KOPT-K1 (cell line): ENCODE data around the gene GLTPD2.
A peak's percentile ranks its signal among the peaks of the same experiment; 100 is the strongest.

Source experiments
- H3K27ac ChIP-seq: fragments of 200-600 bp; sonication (generic); 2 replicates; pipeline ENCODE4 v1.5.1; 2016; ENCODE audit warnings: antibody characterized with exemption, mild to moderate bottlenecking, low read depth, low read length; ENCODE audit not compliant: poor library complexity, severe bottlenecking
- H3K36me3 ChIP-seq: fragments of 200-600 bp; sonication (generic); 2 replicates; pipeline ENCODE4 v1.5.1; 2017; ENCODE audit warnings: antibody characterized with exemption, mild to moderate bottlenecking, low read length, moderate library complexity; ENCODE audit not compliant: insufficient read depth
- H3K9me3 ChIP-seq: fragments of 200-600 bp; sonication (generic); 2 replicates; pipeline ENCODE4 v1.5.1; 2017; ENCODE audit warnings: antibody characterized with exemption, low read length, mild to moderate bottlenecking; ENCODE audit not compliant: insufficient read depth, poor library complexity, severe bottlenecking

The GLTPD2 gene

GRCh38 chr17:4788159-4788806, 481 bp upstream of the GLTPD2 start:
- no peaks in the 10 kb centered on the region for H3K9me3 ChIP-seq
- H3K36me3 ChIP-seq, result no peaks in the 10 kb centered on the region
- H3K27ac ChIP-seq, result no peak overlapping the region

- no peak overlapping the region for H3K27ac ChIP-seq
These were observed 862 bp downstream of the GLTPD2 start for GRCh38 chr17:4789701-4789950.

GRCh38 chr17:4789951-4790704, 1.4 kb downstream of the GLTPD2 start:
- H3K9me3 ChIP-seq, result no peaks in the 10 kb centered on the region
- no peak overlapping the region for H3K27ac ChIP-seq
- H3K36me3 ChIP-seq, result no peaks in the 10 kb centered on the region

More at GRCh38 chr17:4789701-4789950, 862 bp downstream of the GLTPD2 start:
- Histone ChIP-seq H3K36me3 (no peaks in the 10 kb centered on the region), H3K9me3 (no peaks in the 10 kb centered on the region)

GRCh38 chr17:4790705-4791088, 1.9 kb downstream of the GLTPD2 start:
- no peaks in the 10 kb centered on the region for H3K9me3 ChIP-seq
- H3K27ac ChIP-seq, result no peak overlapping the region

DNA sequence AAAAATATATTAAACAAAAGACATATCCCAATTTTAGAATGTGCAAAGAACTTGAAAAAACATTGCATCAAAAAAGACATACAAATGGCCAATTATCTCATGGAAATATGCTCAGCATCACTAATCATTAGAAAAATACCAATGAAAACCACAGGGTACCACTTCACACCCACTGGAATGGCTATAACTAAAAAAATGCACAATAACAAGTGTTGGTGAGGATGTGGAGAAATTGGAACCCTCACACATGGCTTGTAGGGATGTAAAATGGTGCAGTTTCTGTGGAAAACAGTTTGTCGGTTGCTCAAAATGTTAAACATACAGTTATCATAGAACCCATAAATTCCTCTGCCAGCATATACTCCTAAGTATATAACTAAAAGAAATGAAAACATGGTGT, 6.4 kb downstream of the GLTPD2 start:
- H3K9me3 ChIP-seq, result no peaks in the 10 kb centered on the region
- no peak overlapping the region for H3K27ac ChIP-seq
- H3K36me3 ChIP-seq, result peaks cover 20% of the 10 kb centered on the region

More at GRCh38 chr17:4790705-4791088, 1.9 kb downstream of the GLTPD2 start:
- no peaks in the 10 kb centered on the region for H3K36me3 ChIP-seq

GRCh38 chr17:4796552-4796920, 7.8 kb downstream of the GLTPD2 start:
- no peaks in the 10 kb centered on the region for H3K9me3 ChIP-seq
- peak overlapping the region; percentile 77 for H3K27ac ChIP-seq
- peaks cover 20% of the 10 kb centered on the region for H3K36me3 ChIP-seq

- Histone ChIP-seq H3K9me3 (no peaks in the 10 kb centered on the region), H3K36me3 (peaks cover 20% of the 10 kb centered on the region), H3K27ac (no peak overlapping the region)
These were observed 11.9 kb downstream of the GLTPD2 start for GRCh38 chr17:4800462-4801196.

GRCh38 chr17:4802228-4802627, 13.5 kb downstream of the GLTPD2 start, which contains the start of gene C17orf114:
TSS of gene C17orf114 (minus strand) at chr17:4802328.
- H3K36me3 ChIP-seq, result peaks cover 20% of the 10 kb centered on the region
- no peak within 1 kb of the TSS for H3K27ac ChIP-seq
- H3K9me3 ChIP-seq, result no peaks in the 10 kb centered on the region

GRCh38 chr17:4806456-4806776, 17.7 kb downstream of the GLTPD2 start:
- no peaks in the 10 kb centered on the region for H3K9me3 ChIP-seq
- H3K27ac ChIP-seq, result peak overlapping the region; percentile 31
- H3K36me3 ChIP-seq, result no peaks in the 10 kb centered on the region

- Histone ChIP-seq H3K27ac (peak within 1 kb of the TSS; percentile 31), H3K9me3 (no peaks in the 10 kb centered on the region)
These were observed 18.2 kb downstream of the GLTPD2 start, which contains the start of gene PLD2 for GRCh38 chr17:4806777-4807604. TSS of gene PLD2 (plus strand) at chr17:4807152. CDS start at chr17:4807773, 621 bp downstream.

DNA sequence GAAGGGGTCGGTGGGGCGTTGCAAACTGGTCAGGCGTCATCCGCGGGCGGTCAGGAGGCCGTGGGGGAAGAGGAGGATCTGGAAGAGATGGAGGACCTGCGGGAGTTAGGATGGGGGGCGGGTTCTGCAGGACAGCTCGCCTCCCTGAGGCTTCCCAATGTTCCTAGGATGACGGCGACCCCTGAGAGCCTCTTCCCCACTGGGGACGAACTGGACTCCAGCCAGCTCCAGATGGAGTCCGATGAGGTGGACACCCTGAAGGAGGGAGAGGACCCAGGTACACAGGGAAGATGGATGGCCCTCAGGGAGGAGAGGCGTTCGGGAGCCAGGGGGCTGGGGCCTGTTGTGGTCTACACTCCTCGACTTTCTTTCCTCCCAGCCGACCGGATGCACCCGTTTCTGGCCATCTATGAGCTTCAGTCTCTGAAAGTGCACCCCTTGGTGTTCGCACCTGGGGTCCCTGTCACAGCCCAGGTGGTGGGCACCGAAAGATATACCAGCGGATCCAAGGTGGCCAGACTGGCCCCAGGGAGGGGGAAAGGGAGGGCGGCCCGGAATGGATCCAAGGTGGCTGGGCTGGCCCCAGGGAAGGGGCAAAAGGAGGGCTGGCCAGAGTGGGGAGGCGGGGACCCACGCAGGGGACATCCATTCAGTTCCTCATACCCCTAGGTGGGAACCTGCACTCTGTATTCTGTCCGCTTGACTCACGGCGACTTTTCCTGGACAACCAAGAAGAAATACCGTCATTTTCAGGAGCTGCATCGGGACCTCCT, 19.0 kb downstream of the GLTPD2 start:
- Histone ChIP-seq H3K27ac (no peak overlapping the region), H3K36me3 (no peaks in the 10 kb centered on the region), H3K9me3 (no peaks in the 10 kb centered on the region)

More at GRCh38 chr17:4806777-4807604, 18.2 kb downstream of the GLTPD2 start, which contains the start of gene PLD2:
- no peaks in the 10 kb centered on the region for H3K36me3 ChIP-seq

GRCh38 chr17:4808378-4808767, 19.6 kb downstream of the GLTPD2 start:
- H3K27ac ChIP-seq, result no peak overlapping the region
- H3K36me3 ChIP-seq, result no peaks in the 10 kb centered on the region
- H3K9me3 ChIP-seq, result no peaks in the 10 kb centered on the region

- H3K36me3 ChIP-seq, result no peaks in the 10 kb centered on the region
- H3K27ac ChIP-seq, result no peak overlapping the region
- no peaks in the 10 kb centered on the region for H3K9me3 ChIP-seq
These were observed 22.0 kb downstream of the GLTPD2 start for GRCh38 chr17:4810696-4811290.

DNA sequence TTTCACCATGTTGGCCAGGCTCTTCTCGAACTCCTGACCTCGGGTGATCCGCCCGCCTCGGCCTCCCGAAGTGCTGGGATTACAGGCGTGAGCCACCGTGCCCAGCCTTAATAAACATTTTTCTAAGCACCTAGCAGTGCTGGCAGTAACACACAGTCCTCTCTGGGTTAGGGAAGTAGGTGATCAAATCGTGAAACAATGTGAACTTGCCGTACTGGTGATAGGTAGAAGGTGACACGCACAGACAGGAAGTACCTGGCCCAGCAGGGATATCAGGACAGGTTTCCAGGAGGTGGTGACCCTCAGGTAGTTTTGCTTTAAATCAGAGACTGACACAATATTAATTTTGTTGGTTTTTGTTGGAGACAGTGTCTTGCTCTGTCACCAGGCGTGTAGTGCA, 22.7 kb downstream of the GLTPD2 start:
- H3K27ac ChIP-seq, result no peak overlapping the region
- H3K36me3 ChIP-seq, result no peaks in the 10 kb centered on the region

More for the DNA sequence above, 22.7 kb downstream of the GLTPD2 start:
- no peaks in the 10 kb centered on the region for H3K9me3 ChIP-seq
